ENCODE measurements around the gene TICAM1.
"Not testable (repeated sequence)": the region's sequence is repeated elsewhere in the genome, so short reads cannot be mapped to it uniquely, and the experiment has no call there.

GRCh38 chr19:4792019-4792865 lies 39.3 kb downstream of the TICAM1 start:
- TF ChIP-seq CTCF (conservative IDR thresholded peaks at IDR 0.05; ENCODE audit: low read depth in 2 of 2); POLR2AphosphoS5 (IDR thresholded peaks at IDR 0.05; ENCODE audit: low read depth); EZH2 (IDR thresholded peaks at IDR 0.05; ENCODE audit: low read depth, unreplicated experiment); NANOG (IDR thresholded peaks at IDR 0.05; ENCODE audit: borderline replicate concordance); EZH2phosphoT487 (IDR thresholded peaks at IDR 0.05; ENCODE audit: unreplicated experiment); CREB1 (CRISPR knock-in tag; IDR thresholded peaks at IDR 0.05; ENCODE audit: low read depth); ETS1 (IDR thresholded peaks at IDR 0.05); ZNF331 (CRISPR knock-in tag; IDR thresholded peaks at IDR 0.05; ENCODE audit: low read depth): not testable (repeated sequence)
- TF ChIP-seq, protein P1, sequence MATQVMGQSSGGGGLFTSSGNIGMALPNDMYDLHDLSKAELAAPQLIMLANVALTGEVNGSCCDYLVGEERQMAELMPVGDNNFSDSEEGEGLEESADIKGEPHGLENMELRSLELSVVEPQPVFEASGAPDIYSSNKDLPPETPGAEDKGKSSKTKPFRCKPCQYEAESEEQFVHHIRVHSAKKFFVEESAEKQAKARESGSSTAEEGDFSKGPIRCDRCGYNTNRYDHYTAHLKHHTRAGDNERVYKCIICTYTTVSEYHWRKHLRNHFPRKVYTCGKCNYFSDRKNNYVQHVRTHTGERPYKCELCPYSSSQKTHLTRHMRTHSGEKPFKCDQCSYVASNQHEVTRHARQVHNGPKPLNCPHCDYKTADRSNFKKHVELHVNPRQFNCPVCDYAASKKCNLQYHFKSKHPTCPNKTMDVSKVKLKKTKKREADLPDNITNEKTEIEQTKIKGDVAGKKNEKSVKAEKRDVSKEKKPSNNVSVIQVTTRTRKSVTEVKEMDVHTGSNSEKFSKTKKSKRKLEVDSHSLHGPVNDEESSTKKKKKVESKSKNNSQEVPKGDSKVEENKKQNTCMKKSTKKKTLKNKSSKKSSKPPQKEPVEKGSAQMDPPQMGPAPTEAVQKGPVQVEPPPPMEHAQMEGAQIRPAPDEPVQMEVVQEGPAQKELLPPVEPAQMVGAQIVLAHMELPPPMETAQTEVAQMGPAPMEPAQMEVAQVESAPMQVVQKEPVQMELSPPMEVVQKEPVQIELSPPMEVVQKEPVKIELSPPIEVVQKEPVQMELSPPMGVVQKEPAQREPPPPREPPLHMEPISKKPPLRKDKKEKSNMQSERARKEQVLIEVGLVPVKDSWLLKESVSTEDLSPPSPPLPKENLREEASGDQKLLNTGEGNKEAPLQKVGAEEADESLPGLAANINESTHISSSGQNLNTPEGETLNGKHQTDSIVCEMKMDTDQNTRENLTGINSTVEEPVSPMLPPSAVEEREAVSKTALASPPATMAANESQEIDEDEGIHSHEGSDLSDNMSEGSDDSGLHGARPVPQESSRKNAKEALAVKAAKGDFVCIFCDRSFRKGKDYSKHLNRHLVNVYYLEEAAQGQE (IDR thresholded peaks at IDR 0.05; ENCODE audit: unreplicated experiment) = not testable (repeated sequence)

Data from GM23338 (cell line).